ENCODE data around the gene KHDRBS1.

The KHDRBS1 gene

GRCh38 chr1:32035119-32035518 lies 21.5 kb downstream of the KHDRBS1 start:
- H3K27ac ChIP-seq (ENCODE audit: low read depth, low read length): no peak overlapping the region
- H3K27me3 ChIP-seq (ENCODE audit: control insufficient read depth, low read length): no peaks in the 10 kb centered on the region
- no peak overlapping the region for H3K4me2 ChIP-seq (ENCODE audit: low read length)
- H3K9me2 ChIP-seq (replicated peaks; ENCODE audit: control insufficient read depth, low read length): no peaks in the 10 kb centered on the region
- 0 out of 2 replicates have a peak, but pooled peaks cover 8% of the 10 kb centered on the region for H4K20me1 ChIP-seq (ENCODE audit: control insufficient read depth, insufficient read depth, low read depth, low read length)
- no peaks in the 10 kb centered on the region for H3K9me3 ChIP-seq (ENCODE audit: control insufficient read depth, insufficient read depth, low read length)
- H3K36me3 ChIP-seq (ENCODE audit: control insufficient read depth, low read length): peaks cover 94% of the 10 kb centered on the region
- peaks cover 77% of the 10 kb centered on the region for H3K79me2 ChIP-seq (ENCODE audit: control insufficient read depth, low read length)
- TF ChIP-seq CTCF (IDR thresholded peaks at IDR 0.05; ENCODE audit: low read depth, low read length, poor library complexity, severe bottlenecking) (no peak), EZH2phosphoT487 (IDR thresholded peaks at IDR 0.05; ENCODE audit: borderline replicate concordance, low read length) (no peak)
- no peaks in the 10 kb centered on the region for H3K4me1 ChIP-seq (ENCODE audit: control insufficient read depth, low read length)
- H3K4me3 ChIP-seq (ENCODE audit: low read length): no peak overlapping the region
- peaks cover 10% of the 10 kb centered on the region for H3F3A ChIP-seq (ENCODE audit: control insufficient read depth, insufficient read depth)

GRCh38 chr1:32040711-32041110 lies 27.0 kb downstream of the KHDRBS1 start:
- peaks cover 12% of the 10 kb centered on the region; the same call in 1 of the 2 replicates for H3F3A ChIP-seq (ENCODE audit: control insufficient read depth, insufficient read depth)
- H4K20me1 ChIP-seq (ENCODE audit: control insufficient read depth, insufficient read depth, low read depth, low read length): 0 out of 2 replicates have a peak, but pooled peaks cover 4% of the 10 kb centered on the region
- H3K4me2 ChIP-seq (ENCODE audit: low read length): no peak overlapping the region
- peaks cover 54% of the 10 kb centered on the region for H3K36me3 ChIP-seq (ENCODE audit: control insufficient read depth, low read length)
- no peak overlapping the region for H3K27ac ChIP-seq (ENCODE audit: low read depth, low read length)
- no peaks in the 10 kb centered on the region for H3K4me1 ChIP-seq (ENCODE audit: control insufficient read depth, low read length)
- no peaks in the 10 kb centered on the region for H3K9me2 ChIP-seq (replicated peaks; ENCODE audit: control insufficient read depth, low read length)
- no peaks in the 10 kb centered on the region for H3K9me3 ChIP-seq (ENCODE audit: control insufficient read depth, insufficient read depth, low read length)
- peaks cover 22% of the 10 kb centered on the region for H3K79me2 ChIP-seq (ENCODE audit: control insufficient read depth, low read length)
- no peak overlapping the region for H3K4me3 ChIP-seq (ENCODE audit: low read length)
- no peak for TF ChIP-seq CTCF (IDR thresholded peaks at IDR 0.05; ENCODE audit: low read depth, low read length, poor library complexity, severe bottlenecking)
- TF ChIP-seq EZH2phosphoT487 (IDR thresholded peaks at IDR 0.05; ENCODE audit: borderline replicate concordance, low read length): no peak
- no peaks in the 10 kb centered on the region for H3K27me3 ChIP-seq (ENCODE audit: control insufficient read depth, low read length)

- 0 out of 2 replicates have a peak, but pooled peaks cover 4% of the 10 kb centered on the region for H4K20me1 ChIP-seq (ENCODE audit: control insufficient read depth, insufficient read depth, low read depth, low read length)
- peaks cover 12% of the 10 kb centered on the region; the same call in 1 of the 2 replicates for H3F3A ChIP-seq (ENCODE audit: control insufficient read depth, insufficient read depth)
- H3K9me2 ChIP-seq (replicated peaks; ENCODE audit: control insufficient read depth, low read length): no peaks in the 10 kb centered on the region
- H3K9me3 ChIP-seq (ENCODE audit: control insufficient read depth, insufficient read depth, low read length): no peaks in the 10 kb centered on the region
- no peak overlapping the region for H3K4me3 ChIP-seq (ENCODE audit: low read length)
- H3K4me2 ChIP-seq (ENCODE audit: low read length): no peak overlapping the region
- peaks cover 41% of the 10 kb centered on the region for H3K36me3 ChIP-seq (ENCODE audit: control insufficient read depth, low read length)
- no peaks in the 10 kb centered on the region for H3K4me1 ChIP-seq (ENCODE audit: control insufficient read depth, low read length)
- H3K27me3 ChIP-seq (ENCODE audit: control insufficient read depth, low read length): no peaks in the 10 kb centered on the region
- no peak overlapping the region for H3K27ac ChIP-seq (ENCODE audit: low read depth, low read length)
- peaks cover 8% of the 10 kb centered on the region for H3K79me2 ChIP-seq (ENCODE audit: control insufficient read depth, low read length)
- TF ChIP-seq CTCF (IDR thresholded peaks at IDR 0.05; ENCODE audit: low read depth, low read length, poor library complexity, severe bottlenecking) (no peak), EZH2phosphoT487 (IDR thresholded peaks at IDR 0.05; ENCODE audit: borderline replicate concordance, low read length) (no peak)
Measured at GRCh38 chr1:32042330-32042729, 28.7 kb downstream of the KHDRBS1 start.
